ENCODE results near the gene PCAT6.
A peak's percentile ranks its signal among the peaks of the same experiment; 100 is the strongest.

PCAT6 gene

GRCh38 chr1:202850593-202851362 is 40.0 kb downstream of the PCAT6 start:
- DNase-seq = no peak

GRCh38 chr1:202852163-202852904 is 41.6 kb downstream of the PCAT6 start:
- DNase-seq = peak; percentile 21 to 36

- DNase-seq = no peak
Measured at GRCh38 chr1:202854787-202855186, 44.0 kb downstream of the PCAT6 start.

GRCh38 chr1:202856014-202856413 is 45.3 kb downstream of the PCAT6 start:
- DNase-seq = no peak

- DNase-seq = no peak
Measured at GRCh38 chr1:202857136-202857610, 46.4 kb downstream of the PCAT6 start.

GRCh38 chr1:202858331-202858730 is 47.6 kb downstream of the PCAT6 start:
- DNase-seq = no peak

GRCh38 chr1:202858789-202859414 is 48.1 kb downstream of the PCAT6 start:
- no peak for DNase-seq

- DNase-seq = peak; percentile 8 to 25
Measured at GRCh38 chr1:202860744-202861419, 50.1 kb downstream of the PCAT6 start.

Measured in stimulated activated CD4-positive, alpha-beta T cell treated with anti-CD3 and anti-CD28 coated beads, Interleukin-2, amount 100 ng/mL, for 48 hours (primary cell).